RWPE1 (cell line): ENCODE results near the gene DEAF1.
A peak's percentile ranks its signal among the peaks of the same experiment; 100 is the strongest.
"Not testable (repeated sequence)": the region's sequence is repeated elsewhere in the genome, so short reads cannot be mapped to it uniquely, and the experiment has no call there.

Experiments
- CTCF ChIA-PET: fragments of 350-600 bp; sonication (Branson Sonifier 250); formaldehyde crosslinking; extraction: SDS; loops from one replicate; lab custom pipeline; 2021; lab: Yijun Ruan, JAX
- POLR2A ChIA-PET: fragments of 400-600 bp; formaldehyde crosslinking; extraction: SDS; loops from one replicate; lab custom pipeline; 2020; ENCODE audit warnings: antibody characterized with exemption; ENCODE audit not compliant: low non-redundant PET; lab: Yijun Ruan, JAX
- DNase-seq: peaks from one replicate; pipeline ENCODE4 v3.0.0; 2012; ENCODE audit warnings: low spot score
- H3K27ac ChIP-seq: fragments of 450-650 bp; 2 replicates; pipeline ENCODE4 v1.5.1; 2017
- TF ChIP-seq, protein P1 (sequence below): fragments of 450-650 bp; conservative IDR thresholded peaks from 2 replicates; pipeline ENCODE4 v1.5.1; 2017; ENCODE audit warnings: low read depth, mild to moderate bottlenecking

The DEAF1 gene, protein sequence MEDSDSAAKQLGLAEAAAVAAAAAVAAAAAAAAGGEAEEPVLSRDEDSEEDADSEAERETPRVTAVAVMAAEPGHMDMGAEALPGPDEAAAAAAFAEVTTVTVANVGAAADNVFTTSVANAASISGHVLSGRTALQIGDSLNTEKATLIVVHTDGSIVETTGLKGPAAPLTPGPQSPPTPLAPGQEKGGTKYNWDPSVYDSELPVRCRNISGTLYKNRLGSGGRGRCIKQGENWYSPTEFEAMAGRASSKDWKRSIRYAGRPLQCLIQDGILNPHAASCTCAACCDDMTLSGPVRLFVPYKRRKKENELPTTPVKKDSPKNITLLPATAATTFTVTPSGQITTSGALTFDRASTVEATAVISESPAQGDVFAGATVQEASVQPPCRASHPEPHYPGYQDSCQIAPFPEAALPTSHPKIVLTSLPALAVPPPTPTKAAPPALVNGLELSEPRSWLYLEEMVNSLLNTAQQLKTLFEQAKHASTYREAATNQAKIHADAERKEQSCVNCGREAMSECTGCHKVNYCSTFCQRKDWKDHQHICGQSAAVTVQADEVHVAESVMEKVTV

DNA sequence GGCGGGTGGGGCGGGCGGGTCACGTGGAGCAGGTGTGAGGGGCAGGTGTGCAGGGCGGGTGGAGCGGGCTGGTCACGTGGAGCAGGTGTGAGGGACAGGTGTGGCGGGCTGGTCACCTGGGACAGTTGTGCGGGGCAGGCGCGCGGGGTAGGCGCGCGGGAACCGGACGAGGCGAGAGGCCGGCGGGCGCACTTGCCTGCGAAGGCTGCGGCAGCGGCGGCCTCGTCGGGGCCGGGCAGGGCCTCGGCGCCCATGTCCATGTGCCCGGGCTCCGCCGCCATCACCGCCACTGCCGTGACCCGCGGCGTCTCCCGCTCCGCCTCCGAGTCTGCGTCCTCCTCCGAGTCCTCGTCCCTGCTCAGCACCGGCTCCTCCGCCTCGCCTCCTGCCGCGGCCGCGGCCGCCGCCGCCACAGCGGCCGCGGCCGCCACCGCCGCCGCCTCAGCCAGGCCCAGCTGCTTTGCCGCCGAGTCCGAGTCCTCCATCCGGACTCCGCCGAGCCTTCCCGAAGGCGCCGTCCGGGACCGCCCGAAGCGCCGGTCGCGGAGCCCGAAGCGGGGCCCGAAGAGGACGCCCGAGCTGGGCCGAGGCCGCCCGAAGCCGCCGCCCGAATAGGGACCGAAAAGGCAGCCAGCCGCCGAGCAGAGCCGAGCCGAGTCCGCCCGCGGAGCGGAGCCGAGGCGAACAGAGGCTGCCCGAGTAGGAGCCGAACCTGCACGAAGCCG, at the start of gene DEAF1:
Gene DEAF1, minus strand, starts transcription at position 660 of the 725 bp plus-strand sequence. Its CDS starts 175 bp downstream, at position 485.
- CTCF ChIA-PET, result interaction anchor here (0.6 to 3.5 kb wide), 2 partner anchors 29 to 1461 kb away, joined by 4 to 18 read pairs; no protein-coding TSS in a partner anchor
- POLR2A ChIA-PET, result interaction anchor here (1.8 kb wide), 1 partner anchor 12 kb away, joined by 5 read pairs; no protein-coding TSS in a partner anchor
- TF ChIP-seq, protein P1, sequence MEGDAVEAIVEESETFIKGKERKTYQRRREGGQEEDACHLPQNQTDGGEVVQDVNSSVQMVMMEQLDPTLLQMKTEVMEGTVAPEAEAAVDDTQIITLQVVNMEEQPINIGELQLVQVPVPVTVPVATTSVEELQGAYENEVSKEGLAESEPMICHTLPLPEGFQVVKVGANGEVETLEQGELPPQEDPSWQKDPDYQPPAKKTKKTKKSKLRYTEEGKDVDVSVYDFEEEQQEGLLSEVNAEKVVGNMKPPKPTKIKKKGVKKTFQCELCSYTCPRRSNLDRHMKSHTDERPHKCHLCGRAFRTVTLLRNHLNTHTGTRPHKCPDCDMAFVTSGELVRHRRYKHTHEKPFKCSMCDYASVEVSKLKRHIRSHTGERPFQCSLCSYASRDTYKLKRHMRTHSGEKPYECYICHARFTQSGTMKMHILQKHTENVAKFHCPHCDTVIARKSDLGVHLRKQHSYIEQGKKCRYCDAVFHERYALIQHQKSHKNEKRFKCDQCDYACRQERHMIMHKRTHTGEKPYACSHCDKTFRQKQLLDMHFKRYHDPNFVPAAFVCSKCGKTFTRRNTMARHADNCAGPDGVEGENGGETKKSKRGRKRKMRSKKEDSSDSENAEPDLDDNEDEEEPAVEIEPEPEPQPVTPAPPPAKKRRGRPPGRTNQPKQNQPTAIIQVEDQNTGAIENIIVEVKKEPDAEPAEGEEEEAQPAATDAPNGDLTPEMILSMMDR, result no peak
- peak within 1 kb of the TSS; percentile 97 for H3K27ac ChIP-seq
- DNase-seq, result peak; percentile 84

DNA sequence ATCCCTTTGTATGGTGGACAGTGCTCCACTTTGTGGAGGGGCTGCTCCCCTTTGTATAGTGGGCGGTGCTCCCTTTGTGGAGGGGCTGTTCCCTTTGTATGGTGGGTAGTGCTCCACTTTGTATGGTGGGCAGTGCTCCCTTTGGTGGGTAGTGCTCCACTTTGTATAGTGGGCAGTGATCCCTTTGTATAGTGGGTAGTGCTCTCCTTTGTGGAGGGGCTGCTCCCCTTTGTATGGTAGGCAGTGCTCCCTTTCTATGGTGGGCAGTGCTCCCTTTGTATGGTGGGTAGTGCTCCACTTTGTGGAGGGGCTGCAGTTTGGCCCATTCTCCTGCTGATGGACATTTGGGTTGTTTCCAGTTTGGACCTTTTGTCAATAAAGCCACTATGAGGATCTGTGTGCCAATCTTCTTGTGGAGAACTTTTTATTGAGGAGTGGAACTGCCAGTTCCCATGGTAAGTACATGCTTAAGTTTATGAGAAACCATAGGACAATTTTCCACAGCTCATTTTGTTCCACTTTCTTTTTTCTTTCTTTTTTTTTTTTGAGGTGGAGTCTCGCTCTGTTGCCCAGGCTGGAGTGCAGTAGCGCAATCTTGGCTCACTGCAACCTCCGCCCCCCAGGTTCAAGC, 47.7 kb upstream of the DEAF1 start:
- TF ChIP-seq, protein P1, result no peak
- no peak for DNase-seq
- POLR2A ChIA-PET, result no interaction called here
- CTCF ChIA-PET, result no interaction called here
- H3K27ac ChIP-seq, result no peak overlapping the region

DNA sequence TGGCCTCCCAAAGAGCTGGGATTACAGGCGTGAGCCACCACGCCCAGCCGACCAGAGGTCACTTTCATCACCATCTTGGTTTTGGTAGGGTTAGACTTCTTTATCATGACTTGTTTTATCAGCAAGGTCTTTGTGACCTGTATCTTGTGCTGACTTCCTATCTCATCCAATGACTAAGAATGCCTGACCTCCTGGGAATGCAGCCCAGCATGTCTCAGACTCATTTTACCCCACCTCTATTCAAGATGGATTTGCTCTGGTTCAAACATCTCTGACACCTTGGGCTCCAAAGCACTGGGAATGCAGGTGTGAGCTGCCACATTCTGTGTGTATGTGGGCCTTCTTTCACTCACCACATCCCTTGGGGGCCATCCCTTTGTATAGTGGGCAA, 47.1 kb upstream of the DEAF1 start:
- TF ChIP-seq, protein P1, result no peak
- ChIA-PET CTCF (no interaction called here), POLR2A (no interaction called here)
- DNase-seq, result no peak
- H3K27ac ChIP-seq, result no peak overlapping the region

DNA sequence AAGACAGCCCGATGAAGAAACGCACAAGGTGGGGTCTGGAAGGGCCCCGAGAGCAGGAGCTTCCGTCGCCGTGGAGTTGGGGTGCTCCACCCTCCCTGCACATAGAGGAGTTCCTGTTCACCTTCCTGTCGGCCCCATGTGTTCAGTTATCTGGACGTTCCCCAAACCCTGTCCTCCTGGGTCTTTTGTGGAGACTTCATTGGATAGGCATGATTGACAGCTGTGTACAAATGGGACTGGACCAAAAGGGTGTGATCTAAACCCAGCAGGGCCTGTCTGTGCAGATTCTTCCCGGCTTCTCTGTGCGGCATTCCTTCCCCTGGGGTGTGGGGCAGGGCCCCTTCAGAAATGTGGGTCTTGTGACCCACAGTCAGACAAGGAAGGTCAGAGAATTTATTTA, 42.9 kb upstream of the DEAF1 start:
- CTCF ChIA-PET, result interaction anchor here (0.5 kb wide), 1 partner anchor 26 kb away, joined by 3 read pairs; no protein-coding TSS in a partner anchor
- POLR2A ChIA-PET, DNase-seq: not testable (repeated sequence)
- H3K27ac ChIP-seq, result peak overlapping the region; percentile 63

DNA sequence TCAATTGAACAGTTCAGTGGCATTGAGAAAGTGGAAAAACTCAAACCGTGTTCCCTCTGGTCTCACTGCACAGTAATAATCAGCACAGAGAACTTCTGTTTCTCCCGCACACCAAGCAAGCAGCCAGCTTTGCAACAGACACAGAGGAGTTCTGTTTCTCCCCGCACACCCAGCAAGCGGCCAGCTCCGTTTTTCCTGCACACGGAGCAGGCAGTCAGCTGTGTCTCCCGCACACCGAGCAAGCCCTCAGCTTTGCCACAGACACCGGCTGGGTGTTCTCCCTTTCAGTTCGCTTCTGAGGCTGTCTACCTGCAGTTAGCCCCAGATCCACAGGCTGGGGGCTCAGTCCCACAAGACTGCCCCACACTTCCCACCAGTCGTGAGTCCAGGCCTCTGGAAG, 42.3 kb upstream of the DEAF1 start:
- DNase-seq, result no peak
- ChIA-PET CTCF (interaction anchor here (0.5 to 1.0 kb wide), 2 partner anchors 9 to 26 kb away, joined by 3 read pairs; no protein-coding TSS in a partner anchor), POLR2A (no interaction called here)
- H3K27ac ChIP-seq, result peak overlapping the region; percentile 63
- TF ChIP-seq, protein P1, result no peak

DNA sequence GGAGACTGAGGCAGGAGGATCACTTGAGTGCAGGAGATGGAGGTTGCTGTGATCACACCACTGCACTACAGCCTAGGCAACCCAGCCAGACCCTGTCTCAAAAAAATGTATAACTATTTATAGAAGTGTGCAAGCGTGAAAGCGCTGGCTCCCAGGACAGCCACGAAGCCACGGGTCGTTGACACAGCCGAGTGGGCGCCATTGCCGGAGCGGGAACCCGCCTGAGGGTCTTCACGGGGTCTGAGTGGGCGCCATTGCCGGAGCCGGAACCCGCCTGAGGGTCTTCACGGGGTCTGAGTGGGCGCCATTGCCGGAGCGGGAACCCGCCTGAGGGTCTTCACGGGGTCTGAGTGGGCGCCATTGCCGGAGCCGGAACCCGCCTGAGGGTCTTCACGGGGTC, 39.5 kb upstream of the DEAF1 start:
- POLR2A ChIA-PET, CTCF ChIA-PET: not testable (repeated sequence)

DNA sequence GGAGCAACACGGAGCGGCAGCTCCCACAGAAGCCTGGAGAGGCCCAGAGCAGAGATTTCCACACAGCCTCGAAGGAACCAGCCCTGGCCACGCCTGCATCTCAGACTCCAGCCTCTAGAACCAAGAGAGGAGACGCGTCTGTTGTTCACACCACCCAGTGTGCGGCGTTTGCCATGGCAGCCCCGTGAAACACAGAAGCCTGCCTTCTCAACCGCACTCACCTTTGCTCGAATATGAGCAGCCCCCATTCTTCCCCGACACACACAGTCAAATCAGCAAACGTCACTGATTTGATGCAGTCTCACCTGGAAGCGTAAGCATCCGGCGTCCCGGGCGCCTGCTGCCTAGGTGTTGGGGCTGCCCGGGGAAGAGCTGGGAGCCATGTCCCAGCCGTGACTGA, 38.0 kb upstream of the DEAF1 start:
- no peak for DNase-seq
- TF ChIP-seq, protein P1, result no peak
- no peak overlapping the region for H3K27ac ChIP-seq
- CTCF ChIA-PET, result interaction anchor here (0.7 kb wide), 1 partner anchor 18 kb away, joined by 3 read pairs; no protein-coding TSS in a partner anchor
- POLR2A ChIA-PET, result no interaction called here

More for the DNA sequence above, 39.5 kb upstream of the DEAF1 start:
- DNase-seq, H3K27ac ChIP-seq: not testable (repeated sequence)
